ENCODE measurements around the gene ADTRP.

Gene ADTRP

DNA sequence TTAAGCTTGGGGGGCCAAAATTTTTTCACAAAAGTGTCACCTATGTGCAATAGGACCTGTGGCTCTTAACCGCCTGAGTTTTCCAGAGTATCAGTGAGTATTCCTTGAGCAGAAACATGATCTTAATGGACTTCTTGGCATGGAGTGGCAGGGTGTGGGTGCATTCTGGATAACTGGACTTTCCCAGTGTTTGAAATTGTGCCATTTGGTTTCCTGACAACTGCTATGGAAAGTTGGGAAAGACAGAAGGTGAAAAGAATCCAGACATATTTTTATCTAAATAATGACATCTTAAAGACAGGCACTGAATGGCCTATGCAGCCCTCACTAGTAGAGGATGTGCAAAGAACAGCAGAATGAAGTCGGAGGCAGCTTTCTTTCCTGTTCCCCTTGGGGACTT lies 34.3 kb upstream of the ADTRP start:
- Histone ChIP-seq H3K9ac (ENCODE audit: low read depth, low read length) (no peak overlapping the region), H3K4me3 (ENCODE audit: low read depth, low read length) (no peak overlapping the region), H3K27me3 (ENCODE audit: control insufficient read depth, insufficient read depth, low read length) (no peaks in the 10 kb centered on the region), H3K9me3 (ENCODE audit: control insufficient read depth, insufficient read depth, low read length) (no peaks in the 10 kb centered on the region), H3K27ac (ENCODE audit: low read depth, low read length) (no peak overlapping the region), H3K4me1 (ENCODE audit: control insufficient read depth, insufficient read depth, low read length) (no peaks in the 10 kb centered on the region), H3K36me3 (ENCODE audit: control insufficient read depth, insufficient read depth, low read length) (no peaks in the 10 kb centered on the region)

DNA sequence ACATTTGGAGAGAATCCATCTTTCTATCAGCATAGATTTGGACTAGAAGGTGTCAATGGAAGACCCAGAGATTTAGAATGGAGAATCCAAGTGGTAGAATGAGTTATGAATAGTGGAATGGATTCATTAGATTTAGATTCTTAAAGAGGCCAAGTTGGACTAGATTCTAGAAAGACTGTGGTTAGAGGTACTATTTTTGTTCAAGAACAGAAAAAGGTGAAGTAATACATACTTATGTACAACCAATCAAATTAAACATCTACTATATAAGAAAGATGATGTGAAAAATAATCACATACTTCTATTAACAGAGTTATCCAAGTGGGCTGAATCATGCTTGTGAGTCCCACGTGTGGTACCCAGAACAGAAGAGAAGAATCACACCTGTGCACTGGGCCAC lies 33.8 kb upstream of the ADTRP start:
- Histone ChIP-seq H3K4me1 (ENCODE audit: control insufficient read depth, insufficient read depth, low read length) (no peaks in the 10 kb centered on the region), H3K9ac (ENCODE audit: low read depth, low read length) (no peak overlapping the region), H3K9me3 (ENCODE audit: control insufficient read depth, insufficient read depth, low read length) (no peaks in the 10 kb centered on the region), H3K27ac (ENCODE audit: low read depth, low read length) (no peak overlapping the region), H3K27me3 (ENCODE audit: control insufficient read depth, insufficient read depth, low read length) (no peaks in the 10 kb centered on the region), H3K36me3 (ENCODE audit: control insufficient read depth, insufficient read depth, low read length) (no peaks in the 10 kb centered on the region), H3K4me3 (ENCODE audit: low read depth, low read length) (no peak overlapping the region)

DNA sequence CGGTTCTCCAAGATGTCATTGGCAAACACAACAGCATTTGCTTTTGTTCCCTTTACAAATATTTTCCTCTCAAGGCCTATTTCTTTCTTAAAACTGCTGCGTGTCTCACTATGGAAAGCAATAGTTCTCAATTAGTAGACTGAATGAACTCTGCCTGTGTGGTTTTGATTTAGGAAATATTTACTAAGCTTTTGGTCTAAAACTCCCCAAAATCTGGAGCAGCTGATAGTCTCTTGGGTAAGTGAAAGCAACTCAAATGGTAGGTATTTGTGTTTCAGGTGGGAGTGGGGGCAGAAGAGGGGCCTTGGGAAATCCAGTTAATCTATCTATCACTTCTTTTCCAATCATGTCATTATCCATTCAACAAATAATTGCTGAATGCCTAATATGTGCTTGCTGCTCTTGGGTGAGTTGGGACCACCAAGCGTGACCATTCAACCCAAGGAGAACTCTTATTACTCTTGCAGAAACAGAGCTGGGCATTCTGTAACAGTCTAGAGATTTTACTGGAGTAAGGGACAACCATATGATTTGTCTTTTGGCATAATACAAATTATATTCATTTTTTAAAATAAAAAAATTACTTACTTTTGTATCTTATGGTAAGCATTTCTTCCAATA lies 33.2 kb upstream of the ADTRP start:
- Histone ChIP-seq H3K36me3 (ENCODE audit: control insufficient read depth, insufficient read depth, low read length) (no peaks in the 10 kb centered on the region), H3K27ac (ENCODE audit: low read depth, low read length) (no peak overlapping the region)

DNA sequence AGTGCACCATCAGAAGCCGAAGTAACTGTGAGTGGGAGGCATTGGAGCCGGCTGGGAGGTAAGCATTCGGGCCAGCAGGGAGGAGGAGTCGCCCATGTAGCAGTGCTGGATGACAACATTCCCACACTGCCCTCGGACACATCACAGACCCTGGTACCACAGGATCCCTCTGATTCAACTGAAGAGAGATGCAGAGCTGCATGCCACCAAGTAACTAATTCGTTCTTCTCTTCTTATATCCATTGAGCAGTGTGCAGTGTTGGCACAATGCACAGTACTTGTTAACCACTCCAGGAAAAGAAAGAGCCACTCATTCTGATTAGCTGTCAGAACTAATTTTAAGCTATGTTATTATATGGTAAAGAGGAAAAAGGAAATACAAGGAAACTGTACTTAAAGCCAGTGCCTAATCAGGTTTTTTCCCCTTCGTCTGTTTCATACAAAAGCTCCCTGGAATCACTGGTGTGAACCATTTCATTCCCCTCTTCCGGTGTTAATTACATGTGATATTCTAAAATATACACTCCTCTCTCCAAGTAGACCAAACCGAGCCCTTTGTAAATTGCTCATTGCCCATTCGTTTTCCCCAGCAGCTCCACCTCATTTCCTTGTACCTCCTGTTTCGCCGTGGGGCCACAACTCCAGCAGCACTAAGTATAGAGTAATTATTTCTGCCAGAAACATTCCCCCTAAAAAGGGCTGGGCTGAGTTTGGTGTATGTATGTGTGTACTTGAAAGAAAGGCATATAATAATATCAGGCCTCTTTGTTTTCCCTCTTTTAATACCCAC lies 32.4 kb upstream of the ADTRP start:
- Histone ChIP-seq H3K27ac (ENCODE audit: low read depth, low read length) (no peak overlapping the region), H3K9ac (ENCODE audit: low read depth, low read length) (no peak overlapping the region), H3K36me3 (ENCODE audit: control insufficient read depth, insufficient read depth, low read length) (no peaks in the 10 kb centered on the region), H3K27me3 (ENCODE audit: control insufficient read depth, insufficient read depth, low read length) (no peaks in the 10 kb centered on the region), H3K4me1 (ENCODE audit: control insufficient read depth, insufficient read depth, low read length) (no peaks in the 10 kb centered on the region), H3K4me3 (ENCODE audit: low read depth, low read length) (no peak overlapping the region), H3K9me3 (ENCODE audit: control insufficient read depth, insufficient read depth, low read length) (no peaks in the 10 kb centered on the region)

More for the DNA sequence above, 33.2 kb upstream of the ADTRP start:
- Histone ChIP-seq H3K27me3 (ENCODE audit: control insufficient read depth, insufficient read depth, low read length) (no peaks in the 10 kb centered on the region), H3K9me3 (ENCODE audit: control insufficient read depth, insufficient read depth, low read length) (no peaks in the 10 kb centered on the region), H3K4me3 (ENCODE audit: low read depth, low read length) (no peak overlapping the region), H3K4me1 (ENCODE audit: control insufficient read depth, insufficient read depth, low read length) (no peaks in the 10 kb centered on the region), H3K9ac (ENCODE audit: low read depth, low read length) (no peak overlapping the region)

DNA sequence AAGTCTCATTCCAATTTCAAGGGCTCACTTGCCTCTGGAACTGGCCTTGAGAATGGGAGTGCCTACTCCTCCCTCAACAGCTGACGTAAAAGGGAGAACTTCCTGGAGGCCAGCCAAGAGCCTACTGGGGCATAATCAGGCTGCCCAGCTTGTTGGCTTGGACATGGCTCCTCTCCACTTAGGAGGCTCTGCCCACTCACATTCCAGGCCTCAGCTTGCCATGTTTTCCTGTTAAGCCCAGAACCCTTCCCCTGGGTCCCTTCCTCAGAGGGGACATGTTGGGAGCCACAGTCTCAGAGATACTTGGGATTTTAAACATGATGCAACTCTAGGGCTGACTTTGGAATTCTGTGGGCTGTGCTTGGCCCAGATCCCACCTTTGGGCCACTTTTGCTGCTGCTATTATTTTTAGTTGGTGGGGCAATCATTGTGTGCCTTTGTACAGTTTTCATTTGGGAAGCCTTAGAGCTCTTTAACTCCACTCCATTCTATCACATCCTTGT lies 31.5 kb upstream of the ADTRP start:
- H3K4me3 ChIP-seq (ENCODE audit: low read depth, low read length) = no peak overlapping the region
- H3K36me3 ChIP-seq (ENCODE audit: control insufficient read depth, insufficient read depth, low read length) = no peaks in the 10 kb centered on the region
- no peak overlapping the region for H3K9ac ChIP-seq (ENCODE audit: low read depth, low read length)
- peaks cover 10% of the 10 kb centered on the region for H3K4me1 ChIP-seq (ENCODE audit: control insufficient read depth, insufficient read depth, low read length)
- no peaks in the 10 kb centered on the region for H3K9me3 ChIP-seq (ENCODE audit: control insufficient read depth, insufficient read depth, low read length)
- no peak overlapping the region for H3K27ac ChIP-seq (ENCODE audit: low read depth, low read length)
- no peaks in the 10 kb centered on the region for H3K27me3 ChIP-seq (ENCODE audit: control insufficient read depth, insufficient read depth, low read length)

DNA sequence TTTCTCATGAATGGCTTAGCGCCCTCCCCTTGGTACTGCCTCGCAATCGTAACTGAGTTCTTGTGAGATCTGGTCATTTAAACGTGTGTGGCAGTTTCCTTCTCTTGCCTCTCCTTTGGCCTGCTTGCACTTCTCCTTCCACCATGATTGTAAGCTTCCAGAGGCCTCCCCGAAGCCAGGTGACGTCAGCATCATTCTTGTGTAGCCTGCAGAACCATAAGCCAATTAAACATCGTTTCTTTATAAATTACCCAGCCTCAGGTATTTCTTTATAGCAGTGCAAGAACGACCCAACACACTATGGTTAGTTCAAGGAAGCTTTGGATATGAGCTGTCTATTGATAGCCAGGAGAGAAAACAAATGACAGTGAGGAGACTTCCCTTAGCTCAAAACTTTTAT lies 29.5 kb upstream of the ADTRP start:
- no peaks in the 10 kb centered on the region for H3K36me3 ChIP-seq (ENCODE audit: control insufficient read depth, insufficient read depth, low read length)
- H3K4me3 ChIP-seq (ENCODE audit: low read depth, low read length) = no peak overlapping the region
- no peaks in the 10 kb centered on the region for H3K9me3 ChIP-seq (ENCODE audit: control insufficient read depth, insufficient read depth, low read length)
- H3K9ac ChIP-seq (ENCODE audit: low read depth, low read length) = no peak overlapping the region
- H3K27me3 ChIP-seq (ENCODE audit: control insufficient read depth, insufficient read depth, low read length) = no peaks in the 10 kb centered on the region
- no peak overlapping the region for H3K27ac ChIP-seq (ENCODE audit: low read depth, low read length)
- H3K4me1 ChIP-seq (ENCODE audit: control insufficient read depth, insufficient read depth, low read length) = peaks cover 21% of the 10 kb centered on the region

DNA sequence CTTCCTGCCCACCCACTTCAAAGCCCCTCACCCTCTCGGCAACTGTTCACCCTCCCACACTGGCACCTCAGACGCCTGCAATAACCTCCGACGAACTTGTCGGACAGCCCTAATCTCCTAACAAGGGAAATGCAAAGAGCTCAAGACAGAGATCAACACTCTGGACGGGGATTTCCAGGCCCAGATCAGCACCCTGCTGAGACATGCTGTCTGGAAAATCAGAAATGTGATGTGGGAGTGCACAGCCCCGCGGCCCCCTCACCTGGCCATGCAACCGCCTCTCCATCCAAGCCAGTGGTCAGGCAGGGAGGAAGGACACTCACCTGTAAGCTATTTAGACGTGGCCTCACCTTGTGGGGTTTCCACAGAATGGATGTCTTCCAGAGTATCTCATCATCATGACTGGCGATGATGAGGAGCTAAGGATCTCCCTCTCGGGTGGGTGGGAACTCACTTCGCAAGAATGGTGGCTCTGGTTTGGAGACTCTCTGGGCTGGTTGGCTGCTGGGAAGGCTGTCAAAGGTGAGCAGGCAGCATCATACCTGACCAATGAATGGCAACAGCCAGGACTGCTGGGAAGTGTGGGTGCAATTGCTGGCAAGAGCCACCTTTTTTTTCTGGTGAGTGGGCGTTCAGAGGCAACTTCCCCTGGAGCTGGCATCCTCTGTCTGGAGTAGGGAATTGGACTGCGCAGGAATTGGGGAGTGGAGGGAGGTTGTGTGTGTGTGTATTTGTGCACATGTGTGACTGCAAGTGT lies 28.1 kb upstream of the ADTRP start:
- H3K27ac ChIP-seq (ENCODE audit: low read depth, low read length) = no peak overlapping the region
- no peaks in the 10 kb centered on the region for H3K27me3 ChIP-seq (ENCODE audit: control insufficient read depth, insufficient read depth, low read length)
- no peaks in the 10 kb centered on the region for H3K36me3 ChIP-seq (ENCODE audit: control insufficient read depth, insufficient read depth, low read length)
- H3K9ac ChIP-seq (ENCODE audit: low read depth, low read length) = no peak overlapping the region
- peaks cover 23% of the 10 kb centered on the region for H3K4me1 ChIP-seq (ENCODE audit: control insufficient read depth, insufficient read depth, low read length)
- no peak overlapping the region for H3K4me3 ChIP-seq (ENCODE audit: low read depth, low read length)
- no peaks in the 10 kb centered on the region for H3K9me3 ChIP-seq (ENCODE audit: control insufficient read depth, insufficient read depth, low read length)

DNA sequence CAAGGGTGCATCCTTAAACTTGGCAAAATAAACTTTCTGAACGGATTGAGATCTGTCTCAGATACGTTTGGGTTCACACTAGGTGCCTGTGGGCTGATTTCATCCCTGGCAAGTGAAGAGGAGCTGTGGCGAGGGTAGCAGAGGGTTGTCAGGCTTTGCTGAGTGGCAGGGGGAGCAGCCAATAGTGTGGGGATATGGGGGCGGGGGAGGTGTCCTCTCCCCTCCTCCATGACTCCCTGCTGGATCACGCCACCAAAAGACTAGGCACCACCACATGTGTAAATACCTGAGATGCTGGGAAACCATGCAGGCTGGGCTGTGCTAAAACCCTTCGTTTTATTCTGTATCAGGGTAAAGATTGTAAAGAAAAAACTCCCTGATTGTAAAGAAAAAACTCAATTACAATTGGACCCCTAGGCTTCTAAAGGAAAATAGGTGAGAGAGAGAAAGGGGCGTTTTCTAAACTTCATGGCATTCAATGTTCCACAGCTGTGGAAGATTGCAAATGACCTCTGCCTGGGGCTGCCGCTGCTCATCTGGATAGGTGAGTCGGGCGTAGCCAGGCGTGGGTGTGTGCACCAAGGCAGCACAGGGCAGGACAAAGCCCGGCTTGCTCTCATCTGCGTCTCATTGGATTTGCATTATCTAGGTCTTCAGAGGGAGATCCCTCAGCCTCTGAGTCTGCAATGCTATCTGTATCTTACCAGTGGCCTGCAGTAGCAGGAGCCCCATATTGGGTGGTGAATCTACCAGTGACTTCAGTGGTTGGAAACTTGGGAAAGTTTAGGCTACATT lies 26.9 kb upstream of the ADTRP start:
- peak overlapping the region; percentile 51 for H3K27ac ChIP-seq (ENCODE audit: low read depth, low read length)
- H3K27me3 ChIP-seq (ENCODE audit: control insufficient read depth, insufficient read depth, low read length) = no peaks in the 10 kb centered on the region
- H3K9ac ChIP-seq (ENCODE audit: low read depth, low read length) = no peak overlapping the region

DNA sequence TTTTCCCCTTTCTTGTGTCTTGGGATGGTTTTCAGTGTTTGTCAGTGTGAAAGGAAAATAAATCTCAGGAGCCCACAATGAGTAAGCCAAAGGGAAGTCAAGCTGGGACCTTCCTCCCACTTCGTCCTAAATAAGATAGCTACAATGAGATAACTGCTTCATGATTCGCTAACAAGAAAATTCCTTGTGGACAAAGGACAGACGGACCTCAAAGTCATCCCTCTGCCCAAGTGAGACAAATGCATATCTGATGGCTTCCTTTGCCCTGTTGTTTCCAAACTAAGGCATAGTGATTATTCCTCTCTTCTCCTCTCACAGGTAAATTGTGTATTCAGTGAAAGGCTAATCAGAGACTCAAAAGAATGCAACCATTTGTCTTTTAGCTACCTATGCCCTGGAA lies 26.1 kb upstream of the ADTRP start:
- H3K4me3 ChIP-seq (ENCODE audit: low read depth, low read length) = no peak overlapping the region

More for the DNA sequence above, 26.9 kb upstream of the ADTRP start:
- H3K36me3 ChIP-seq (ENCODE audit: control insufficient read depth, insufficient read depth, low read length) = no peaks in the 10 kb centered on the region
- H3K4me1 ChIP-seq (ENCODE audit: control insufficient read depth, insufficient read depth, low read length) = peaks cover 23% of the 10 kb centered on the region
- H3K4me3 ChIP-seq (ENCODE audit: low read depth, low read length) = no peak overlapping the region
- no peaks in the 10 kb centered on the region for H3K9me3 ChIP-seq (ENCODE audit: control insufficient read depth, insufficient read depth, low read length)

DNA sequence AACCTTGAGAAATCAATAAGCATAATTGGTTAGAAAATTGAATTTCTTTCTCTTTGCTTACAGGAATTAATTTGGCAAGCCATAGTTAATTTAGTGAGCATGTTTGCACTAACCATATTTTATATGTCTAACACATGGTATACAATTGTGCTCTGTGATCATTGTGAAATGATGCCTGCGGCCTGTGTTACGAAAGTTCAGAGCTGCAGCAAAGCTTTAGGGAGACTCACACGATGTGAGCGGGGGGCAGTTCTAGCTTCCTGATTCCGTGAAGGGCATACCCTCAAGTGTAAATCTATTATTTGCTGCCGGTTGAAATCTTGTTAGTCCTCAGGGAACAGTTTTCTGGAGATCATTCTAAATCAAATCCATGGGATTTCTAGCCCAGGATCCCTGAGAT lies 25.5 kb upstream of the ADTRP start:
- Histone ChIP-seq H3K27ac (ENCODE audit: low read depth, low read length) (peak overlapping the region; percentile 53), H3K4me3 (ENCODE audit: low read depth, low read length) (no peak overlapping the region), H3K4me1 (ENCODE audit: control insufficient read depth, insufficient read depth, low read length) (peaks cover 23% of the 10 kb centered on the region), H3K9me3 (ENCODE audit: control insufficient read depth, insufficient read depth, low read length) (no peaks in the 10 kb centered on the region), H3K27me3 (ENCODE audit: control insufficient read depth, insufficient read depth, low read length) (no peaks in the 10 kb centered on the region), H3K36me3 (ENCODE audit: control insufficient read depth, insufficient read depth, low read length) (no peaks in the 10 kb centered on the region), H3K9ac (ENCODE audit: low read depth, low read length) (no peak overlapping the region)

More for the DNA sequence above, 26.1 kb upstream of the ADTRP start:
- Histone ChIP-seq H3K27ac (ENCODE audit: low read depth, low read length) (peak overlapping the region; percentile 53), H3K4me1 (ENCODE audit: control insufficient read depth, insufficient read depth, low read length) (peaks cover 23% of the 10 kb centered on the region), H3K27me3 (ENCODE audit: control insufficient read depth, insufficient read depth, low read length) (no peaks in the 10 kb centered on the region), H3K36me3 (ENCODE audit: control insufficient read depth, insufficient read depth, low read length) (no peaks in the 10 kb centered on the region), H3K9ac (ENCODE audit: low read depth, low read length) (no peak overlapping the region), H3K9me3 (ENCODE audit: control insufficient read depth, insufficient read depth, low read length) (no peaks in the 10 kb centered on the region)

Measured in HUES48 (cell line).